Chondrocyte (in vitro differentiated cells): ENCODE results near the gene CRYAA. TPM values are rescaled to one million over a fixed set of nuclear protein-coding genes. Genes with fewer than 3 reads are reported as not detected.
"Not testable (repeated sequence)": the region's sequence is repeated elsewhere in the genome, so short reads cannot be mapped to it uniquely, and the experiment has no call there.

Experiments used
- DNase-seq: peaks from one replicate; pipeline ENCODE4 v3.0.0; 2021; ENCODE audit warnings: mixed read lengths, low spot score
- H3K27ac Mint-ChIP-seq: one replicate; pipeline ENCODE4 v1.8.0; 2021; ENCODE audit warnings: mild to moderate bottlenecking, moderate library complexity, mixed read lengths; ENCODE audit not compliant: unreplicated experiment
- H3K27me3 Mint-ChIP-seq: 2 replicates; pipeline ENCODE4 v1.8.0; 2021; ENCODE audit warnings: low read depth, mixed read lengths
- H3K36me3 Mint-ChIP-seq: 2 replicates; pipeline ENCODE4 v1.8.0; 2021; ENCODE audit warnings: low read depth, mixed read lengths
- H3K4me1 Mint-ChIP-seq: 2 replicates; pipeline ENCODE4 v1.8.0; 2021; ENCODE audit warnings: low read depth, mild to moderate bottlenecking, mixed read lengths
- H3K4me3 Mint-ChIP-seq: one replicate; pipeline ENCODE4 v1.8.0; 2021; ENCODE audit warnings: mild to moderate bottlenecking, moderate library complexity, mixed read lengths; ENCODE audit not compliant: unreplicated experiment
- H3K9me3 Mint-ChIP-seq: 2 replicates; pipeline ENCODE4 v1.8.0; 2021; ENCODE audit warnings: low read depth, mixed read lengths
- total RNA-seq: library from RNA; stranded (reverse); gene quantifications from 3 replicates; pipeline ENCODE4 v1.2.1, GENCODE V29; 2021

The CRYAA gene
- total RNA-seq, 1 donor from 2014 or later = not detected

DNA sequence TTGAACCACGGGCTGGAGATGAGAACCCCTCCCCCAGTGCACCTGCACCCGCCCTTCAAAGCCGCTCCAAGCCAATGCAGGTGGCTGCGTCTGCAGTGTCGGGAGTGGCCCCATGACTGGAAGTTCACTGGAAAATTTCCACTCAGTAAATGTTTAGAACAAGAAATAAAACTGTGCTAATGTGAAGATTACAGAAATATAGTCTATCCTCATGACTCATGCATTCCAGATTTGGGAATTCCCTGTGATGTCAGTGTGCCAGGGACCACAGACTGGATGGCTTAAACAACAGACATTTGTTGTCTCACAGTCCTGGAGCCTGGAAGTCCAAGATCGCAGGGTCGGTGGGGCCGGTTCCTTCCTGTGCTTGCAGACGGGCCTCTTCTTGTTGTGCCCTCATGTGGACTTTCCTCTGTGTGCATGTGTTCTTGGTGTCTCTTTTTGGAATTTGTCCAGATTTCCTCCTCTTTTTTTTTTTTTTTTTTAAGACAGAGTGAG lies 6.1 kb upstream of the CRYAA start:
- not testable (repeated sequence) for H3K36me3 Mint-ChIP-seq, DNase-seq, H3K27me3 Mint-ChIP-seq, H3K9me3 Mint-ChIP-seq, H3K4me3 Mint-ChIP-seq, H3K4me1 Mint-ChIP-seq
- peak overlapping the region; percentile 49 for H3K27ac Mint-ChIP-seq

- H3K4me3 Mint-ChIP-seq, H3K27me3 Mint-ChIP-seq, H3K9me3 Mint-ChIP-seq, H3K4me1 Mint-ChIP-seq, H3K27ac Mint-ChIP-seq, DNase-seq, H3K36me3 Mint-ChIP-seq: not testable (repeated sequence)
Observed at GRCh38 chr21:43164823-43165222, 4.0 kb upstream of the CRYAA start.

DNA sequence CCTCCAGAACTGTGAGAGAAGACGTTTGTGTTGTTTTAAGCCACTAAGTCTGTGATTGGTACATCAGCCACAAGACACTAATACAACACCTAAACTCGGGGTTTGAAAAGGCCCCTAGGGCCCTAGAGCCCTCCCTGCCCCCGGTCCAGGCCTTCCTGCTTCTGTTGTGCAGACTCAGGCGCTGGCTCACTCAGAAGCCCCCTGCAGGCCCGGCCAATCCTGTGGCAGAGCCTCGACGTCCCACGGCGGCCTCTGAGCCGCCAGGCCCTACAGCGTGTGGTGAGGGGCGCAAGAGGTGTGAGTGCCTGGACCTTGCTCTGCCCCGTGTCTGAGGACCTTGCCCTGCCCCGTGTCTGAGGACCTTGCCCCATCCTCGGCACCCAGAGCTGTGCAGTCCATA lies 3.1 kb upstream of the CRYAA start:
- H3K4me3 Mint-ChIP-seq, H3K36me3 Mint-ChIP-seq, DNase-seq, H3K9me3 Mint-ChIP-seq, H3K27me3 Mint-ChIP-seq, H3K4me1 Mint-ChIP-seq, H3K27ac Mint-ChIP-seq: not testable (repeated sequence)

- H3K27ac Mint-ChIP-seq, H3K4me3 Mint-ChIP-seq, DNase-seq, H3K27me3 Mint-ChIP-seq, H3K4me1 Mint-ChIP-seq, H3K36me3 Mint-ChIP-seq, H3K9me3 Mint-ChIP-seq: not testable (repeated sequence)
Observed at GRCh38 chr21:43169230-43169886, 550 bp downstream of the CRYAA start.

DNA sequence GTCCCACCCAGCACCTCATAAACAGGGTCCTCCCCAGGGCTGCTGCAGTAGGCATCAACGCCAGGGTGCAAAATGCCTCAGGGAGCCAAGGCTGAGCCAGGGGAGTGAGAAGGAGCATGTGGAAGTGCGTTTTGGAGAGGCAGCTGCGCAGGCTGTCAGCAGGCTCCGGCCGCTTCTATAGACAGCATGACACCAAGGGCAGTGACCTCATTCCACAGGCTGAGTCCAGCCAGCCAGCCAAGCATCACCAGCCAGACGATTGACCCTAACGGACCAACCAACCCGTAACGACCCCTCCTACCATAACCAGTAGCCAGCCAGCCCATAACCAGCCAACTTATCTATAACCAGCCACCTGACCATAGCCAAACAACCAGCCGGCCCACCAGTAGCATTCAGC lies 1.1 kb downstream of the CRYAA start:
- H3K27ac Mint-ChIP-seq, H3K4me1 Mint-ChIP-seq, H3K27me3 Mint-ChIP-seq, H3K4me3 Mint-ChIP-seq, DNase-seq, H3K36me3 Mint-ChIP-seq, H3K9me3 Mint-ChIP-seq: not testable (repeated sequence)

- not testable (repeated sequence) for H3K4me1 Mint-ChIP-seq, H3K4me3 Mint-ChIP-seq, DNase-seq, H3K36me3 Mint-ChIP-seq, H3K27ac Mint-ChIP-seq, H3K9me3 Mint-ChIP-seq, H3K27me3 Mint-ChIP-seq
Observed at GRCh38 chr21:43172812-43173211, 4.0 kb downstream of the CRYAA start.

DNA sequence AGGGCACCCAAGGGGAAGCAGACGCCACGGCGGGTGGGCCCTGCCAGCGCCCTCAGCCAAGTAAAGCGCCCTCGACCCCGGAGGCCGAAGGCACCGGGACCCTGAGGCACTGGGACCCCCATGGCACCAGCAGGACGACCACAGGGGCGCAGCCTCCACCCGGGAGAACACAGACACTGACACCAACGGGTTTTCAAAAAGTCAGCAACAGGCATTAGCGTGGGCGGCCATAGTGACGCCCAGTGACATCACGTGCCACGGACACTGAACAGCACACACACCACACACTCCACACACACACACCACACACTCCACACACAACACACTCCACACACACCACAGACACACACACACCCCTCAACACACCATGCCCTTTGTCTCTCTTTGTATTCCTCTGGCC lies 4.6 kb downstream of the CRYAA start:
- H3K4me3 Mint-ChIP-seq, H3K27ac Mint-ChIP-seq, H3K27me3 Mint-ChIP-seq, H3K36me3 Mint-ChIP-seq, DNase-seq, H3K4me1 Mint-ChIP-seq, H3K9me3 Mint-ChIP-seq: not testable (repeated sequence)

DNA sequence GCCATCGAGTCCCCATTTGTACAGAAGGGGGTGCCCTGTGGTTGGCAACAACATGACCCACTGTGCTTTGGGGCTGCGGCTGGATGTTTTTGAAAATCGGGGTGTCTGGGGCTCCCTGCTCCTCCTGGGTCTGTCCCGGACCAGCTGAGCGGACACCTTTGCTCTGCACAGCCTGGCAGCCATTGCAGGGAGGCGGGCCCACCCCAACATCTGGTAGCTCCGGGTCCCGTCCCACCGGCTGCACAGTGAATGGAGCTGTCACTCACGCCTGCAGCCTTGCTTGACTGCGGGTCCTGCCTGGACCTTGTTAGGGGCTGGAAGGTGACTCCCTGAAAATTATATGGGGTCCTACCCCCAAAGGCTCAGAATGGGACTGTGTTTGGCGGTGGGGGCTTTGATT lies 5.1 kb downstream of the CRYAA start:
- H3K36me3 Mint-ChIP-seq, H3K27ac Mint-ChIP-seq, H3K27me3 Mint-ChIP-seq, H3K4me1 Mint-ChIP-seq, H3K4me3 Mint-ChIP-seq, H3K9me3 Mint-ChIP-seq, DNase-seq: not testable (repeated sequence)

DNA sequence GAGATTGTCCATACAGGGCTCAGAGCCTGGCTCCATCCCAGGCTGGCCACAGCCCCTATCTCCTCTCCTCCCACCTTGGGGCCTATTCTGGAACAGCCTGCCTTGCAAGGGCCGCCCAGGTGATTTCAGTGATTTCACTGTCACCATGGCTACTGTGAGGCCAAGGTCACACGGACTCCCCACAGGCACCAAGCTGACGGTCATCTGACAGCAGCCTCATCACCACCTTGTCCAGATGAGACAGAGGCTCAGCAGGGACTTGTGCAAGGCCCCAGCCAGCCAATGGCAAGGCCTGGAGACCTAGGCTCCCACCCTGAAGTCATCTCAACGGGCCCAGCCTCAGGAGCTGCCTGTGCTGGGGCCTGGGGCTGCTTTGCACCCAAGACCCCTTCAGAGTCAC lies 6.2 kb downstream of the CRYAA start:
- H3K4me1 Mint-ChIP-seq, H3K9me3 Mint-ChIP-seq, H3K4me3 Mint-ChIP-seq, H3K27ac Mint-ChIP-seq, DNase-seq, H3K36me3 Mint-ChIP-seq, H3K27me3 Mint-ChIP-seq: not testable (repeated sequence)

DNA sequence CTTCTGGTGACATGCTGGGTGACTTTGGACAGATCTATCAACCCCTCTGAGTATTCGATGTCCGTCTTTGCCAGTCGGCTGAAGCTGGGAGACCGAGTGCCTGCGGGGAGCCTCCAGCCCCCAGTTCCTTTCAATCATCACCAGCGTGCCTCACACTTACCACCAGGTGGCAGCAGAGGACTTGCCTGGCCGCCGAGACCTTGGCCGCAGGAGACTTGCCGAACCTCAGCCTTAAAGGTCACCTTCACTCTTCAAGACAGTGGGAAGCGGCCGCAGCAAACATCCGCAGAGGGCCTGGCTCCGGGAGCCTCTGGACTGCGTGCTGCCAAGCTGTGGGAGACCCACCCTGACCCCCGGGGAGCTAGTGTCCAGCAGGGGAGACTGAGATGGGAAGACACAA lies 7.8 kb downstream of the CRYAA start:
- not testable (repeated sequence) for DNase-seq, H3K36me3 Mint-ChIP-seq, H3K9me3 Mint-ChIP-seq, H3K4me3 Mint-ChIP-seq, H3K27ac Mint-ChIP-seq, H3K27me3 Mint-ChIP-seq, H3K4me1 Mint-ChIP-seq

DNA sequence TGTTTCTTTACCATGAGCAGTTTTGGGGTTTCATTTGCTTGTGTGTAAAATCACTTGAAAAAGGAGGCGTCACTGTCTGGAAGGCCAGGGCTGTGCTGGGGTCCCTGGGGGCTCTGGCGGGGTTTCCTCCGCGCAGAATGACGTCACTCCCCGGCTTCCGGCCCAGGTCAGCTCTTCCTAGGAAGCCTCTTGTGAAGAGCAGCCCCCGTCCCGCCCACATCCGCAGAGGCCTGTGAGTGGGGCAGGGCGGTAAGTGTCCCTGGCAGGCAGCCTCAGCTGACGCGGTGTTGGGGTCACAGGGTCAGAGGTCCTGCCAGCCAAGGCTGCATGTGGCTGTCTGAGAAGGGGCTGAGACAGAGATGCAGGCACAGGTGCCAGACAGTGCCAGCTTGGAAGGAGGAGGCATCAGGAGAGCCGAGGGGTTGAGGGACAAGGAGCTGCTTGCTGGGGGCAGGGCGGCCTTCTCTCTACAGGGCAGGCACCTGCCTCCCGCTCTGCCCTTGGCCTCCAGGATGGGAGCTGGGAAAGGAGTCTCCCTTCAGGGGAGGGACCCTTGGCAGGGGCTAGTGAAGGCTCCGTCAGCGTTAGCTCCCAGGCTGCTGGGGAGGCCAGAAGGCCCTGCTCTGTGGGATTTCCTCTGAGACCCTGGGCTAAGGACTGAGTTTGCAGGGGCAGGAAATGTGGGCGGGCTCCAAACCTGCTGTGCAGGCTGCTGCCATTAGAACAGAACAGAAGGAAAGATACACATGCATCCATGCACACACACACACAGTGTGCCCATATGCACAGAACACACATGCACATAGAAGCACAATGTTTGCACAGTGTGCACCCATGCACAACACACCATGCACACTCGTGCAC lies 8.5 kb downstream of the CRYAA start:
- not testable (repeated sequence) for H3K27me3 Mint-ChIP-seq, H3K27ac Mint-ChIP-seq, H3K4me1 Mint-ChIP-seq, H3K36me3 Mint-ChIP-seq, DNase-seq, H3K4me3 Mint-ChIP-seq, H3K9me3 Mint-ChIP-seq

- not testable (repeated sequence) for H3K4me3 Mint-ChIP-seq, H3K27ac Mint-ChIP-seq, H3K9me3 Mint-ChIP-seq, DNase-seq, H3K4me1 Mint-ChIP-seq, H3K36me3 Mint-ChIP-seq, H3K27me3 Mint-ChIP-seq
Observed at GRCh38 chr21:43178175-43178826, 9.5 kb downstream of the CRYAA start.
